GM12865 (cell line): ENCODE results near the gene KCTD18.

Source experiments
- DNase-seq: peaks from one replicate; pipeline ENCODE4 v3.0.0; 2010; ENCODE audit warnings: low read depth
- H3K4me3 ChIP-seq: 2 replicates; pipeline ENCODE4 v1.5.1; 2011; ENCODE audit warnings: mild to moderate bottlenecking, low read depth, low read length, control low read depth
- TF ChIP-seq, protein P1 (sequence below): IDR thresholded peaks from 2 replicates; pipeline ENCODE4 v1.5.1; 2011; ENCODE audit warnings: low read length, control low read depth, low read depth, inconsistent platforms; ENCODE audit not compliant: insufficient read depth; ENCODE audit errors: missing control alignments

Gene KCTD18

GRCh38 chr2:200459101-200459500 lies 50.8 kb downstream of the KCTD18 start:
- no peak for DNase-seq
- H3K4me3 ChIP-seq, result no peak overlapping the region
- TF ChIP-seq, protein P1, sequence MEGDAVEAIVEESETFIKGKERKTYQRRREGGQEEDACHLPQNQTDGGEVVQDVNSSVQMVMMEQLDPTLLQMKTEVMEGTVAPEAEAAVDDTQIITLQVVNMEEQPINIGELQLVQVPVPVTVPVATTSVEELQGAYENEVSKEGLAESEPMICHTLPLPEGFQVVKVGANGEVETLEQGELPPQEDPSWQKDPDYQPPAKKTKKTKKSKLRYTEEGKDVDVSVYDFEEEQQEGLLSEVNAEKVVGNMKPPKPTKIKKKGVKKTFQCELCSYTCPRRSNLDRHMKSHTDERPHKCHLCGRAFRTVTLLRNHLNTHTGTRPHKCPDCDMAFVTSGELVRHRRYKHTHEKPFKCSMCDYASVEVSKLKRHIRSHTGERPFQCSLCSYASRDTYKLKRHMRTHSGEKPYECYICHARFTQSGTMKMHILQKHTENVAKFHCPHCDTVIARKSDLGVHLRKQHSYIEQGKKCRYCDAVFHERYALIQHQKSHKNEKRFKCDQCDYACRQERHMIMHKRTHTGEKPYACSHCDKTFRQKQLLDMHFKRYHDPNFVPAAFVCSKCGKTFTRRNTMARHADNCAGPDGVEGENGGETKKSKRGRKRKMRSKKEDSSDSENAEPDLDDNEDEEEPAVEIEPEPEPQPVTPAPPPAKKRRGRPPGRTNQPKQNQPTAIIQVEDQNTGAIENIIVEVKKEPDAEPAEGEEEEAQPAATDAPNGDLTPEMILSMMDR, result no peak

GRCh38 chr2:200456567-200456966 lies 53.3 kb downstream of the KCTD18 start:
- H3K4me3 ChIP-seq, result no peak overlapping the region
- TF ChIP-seq, protein P1, result no peak
- no peak for DNase-seq

- TF ChIP-seq, protein P1, result no peak
Measured at GRCh38 chr2:200455958-200456421, 53.9 kb downstream of the KCTD18 start.

DNA sequence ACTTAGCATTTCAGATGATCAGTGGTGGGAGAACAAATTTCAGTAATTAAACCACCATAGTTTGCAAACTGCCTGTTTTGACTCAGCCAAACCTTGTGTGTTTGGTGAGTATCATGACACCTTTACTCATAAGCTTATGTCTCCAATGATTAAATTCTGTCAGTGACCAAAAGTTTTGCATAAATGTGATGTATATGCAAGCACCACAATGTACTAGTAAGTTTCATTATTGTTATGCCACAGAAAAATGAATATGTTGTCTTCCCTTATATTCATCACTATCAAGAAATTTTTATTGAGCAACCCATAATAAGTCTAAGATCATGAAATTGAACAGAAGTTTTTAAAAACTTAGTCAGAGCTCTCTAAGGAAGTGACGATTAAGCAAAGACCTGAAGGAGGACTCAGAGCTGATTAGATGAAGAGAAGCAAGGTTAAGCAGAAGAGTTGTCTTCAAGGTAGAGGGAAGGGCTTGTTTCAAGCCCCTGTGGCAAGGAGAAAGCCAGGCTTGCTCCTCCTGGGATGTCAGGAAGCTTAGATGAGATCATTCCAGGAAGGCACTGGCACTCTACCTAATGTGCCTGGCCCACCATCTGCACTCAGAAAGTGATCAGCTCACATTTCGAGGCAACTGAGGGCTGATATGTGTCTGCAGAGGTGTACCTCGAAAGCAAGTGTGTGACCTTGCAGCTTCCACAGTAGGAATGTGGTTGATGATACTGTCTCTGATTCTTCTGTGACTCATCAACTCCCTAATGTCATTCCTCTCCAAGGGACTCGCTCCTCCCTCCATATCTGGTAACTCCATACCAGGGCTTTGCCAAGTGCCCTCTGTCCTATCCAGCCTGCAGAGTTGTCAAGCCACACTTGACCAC lies 54.7 kb downstream of the KCTD18 start:
- H3K4me3 ChIP-seq, result no peak overlapping the region
- TF ChIP-seq, protein P1, result no peak
- peak; percentile 80 for DNase-seq

More at GRCh38 chr2:200455958-200456421, 53.9 kb downstream of the KCTD18 start:
- peak; percentile 79 for DNase-seq
- H3K4me3 ChIP-seq, result no peak overlapping the region

DNA sequence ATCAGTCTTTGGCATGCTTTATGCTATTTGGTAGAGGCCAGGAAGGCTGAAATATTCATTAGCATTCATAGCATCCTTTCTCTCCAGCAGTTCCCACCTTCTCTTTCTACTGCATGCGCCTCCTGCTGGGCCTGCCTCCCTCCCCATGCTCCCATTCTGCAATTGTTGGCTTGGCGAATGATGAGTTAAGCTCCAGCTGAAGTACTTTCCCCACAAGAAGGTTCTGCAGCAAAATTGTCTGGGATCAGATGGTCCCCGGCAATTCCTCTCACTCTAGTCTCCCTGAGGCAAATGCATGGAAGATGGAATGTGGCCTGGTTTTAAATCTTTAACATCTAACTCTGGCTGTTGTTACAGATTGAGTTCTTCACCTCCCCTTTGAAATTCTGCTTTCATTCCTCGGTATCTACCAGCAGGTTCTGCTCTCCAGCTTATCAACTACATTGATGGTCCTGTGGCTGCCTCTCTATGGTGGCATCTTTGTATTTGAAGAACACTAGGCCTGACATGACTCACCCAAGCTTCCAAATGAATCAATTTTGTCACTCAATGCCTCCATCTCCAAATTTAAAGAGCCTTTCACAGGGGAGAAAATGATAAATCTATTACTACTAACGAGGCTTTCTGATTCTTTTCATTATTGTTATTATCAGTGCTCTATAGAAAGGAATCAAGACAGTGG lies 55.9 kb downstream of the KCTD18 start:
- H3K4me3 ChIP-seq, result no peak overlapping the region
- DNase-seq, result no peak
- TF ChIP-seq, protein P1, result no peak

DNA sequence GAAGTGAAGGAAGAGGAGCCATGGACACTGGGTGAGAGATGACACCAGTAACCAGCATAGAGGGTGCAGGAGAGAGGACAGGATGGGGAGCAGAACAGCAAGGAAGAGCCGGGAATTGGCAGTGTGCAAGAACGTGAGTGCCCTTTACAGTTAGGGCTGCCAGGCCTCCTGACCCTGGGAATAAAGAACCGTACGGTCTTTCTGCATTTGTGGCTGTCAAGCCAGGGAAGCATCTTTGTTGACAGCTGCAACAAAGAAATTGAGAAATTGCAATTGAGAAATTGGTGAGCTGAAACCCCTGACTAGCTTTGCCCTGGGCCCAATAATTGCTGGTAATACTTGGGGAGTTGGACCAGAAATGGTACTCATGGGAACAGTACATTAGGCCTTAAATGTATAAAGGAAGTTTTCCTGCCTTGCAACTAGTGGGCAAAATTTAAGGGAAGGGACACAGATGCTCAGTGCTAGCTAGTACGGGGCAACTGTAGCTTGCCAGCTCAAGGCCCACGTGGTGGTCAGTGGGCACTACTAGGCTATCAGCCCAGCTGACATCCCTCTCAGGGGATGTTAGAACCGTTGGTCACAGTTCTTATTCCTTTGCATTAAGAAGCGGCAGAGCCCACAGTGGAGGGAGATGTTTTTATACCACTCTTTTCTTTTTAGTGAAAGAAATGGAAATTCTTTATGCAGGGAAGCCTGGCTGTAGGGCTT lies 56.6 kb downstream of the KCTD18 start:
- no peak overlapping the region for H3K4me3 ChIP-seq
- DNase-seq, result no peak
- TF ChIP-seq, protein P1, result no peak
